GM19025 (cell line): ENCODE results near the gene FAM156A.
A peak's percentile ranks its signal among the peaks of the same experiment; 100 is the strongest.
"Not testable (repeated sequence)": the region's sequence is repeated elsewhere in the genome, so short reads cannot be mapped to it uniquely, and the experiment has no call there.

Source experiments
- ATAC-seq: cut with Tn5 transposase; IDR thresholded peaks from one replicate; pipeline ENCODE4 v1.9.1; 2021; ENCODE audit warnings: mild to moderate bottlenecking, low read depth, moderate library complexity; ENCODE audit not compliant: unreplicated experiment

FAM156A gene

DNA sequence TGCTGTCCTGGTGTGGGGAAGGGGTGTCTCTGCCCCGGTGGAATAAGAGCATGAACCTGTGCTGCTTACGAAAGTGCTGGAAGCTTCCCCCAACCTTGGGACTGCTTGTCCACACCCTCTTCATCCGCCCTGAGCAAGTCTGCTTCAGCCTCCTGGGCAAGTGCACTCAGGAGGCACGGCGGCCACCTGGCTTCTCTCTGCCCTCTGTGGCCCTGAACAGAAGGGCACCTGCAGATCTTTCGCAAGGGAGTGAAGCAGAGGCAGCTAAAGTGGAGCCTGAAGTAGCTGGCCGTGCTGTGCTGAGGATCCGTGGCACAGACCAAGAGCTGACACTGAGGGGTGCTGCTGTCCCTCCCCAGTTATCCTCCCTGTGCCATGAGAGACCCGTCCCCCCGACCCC, 9.6 kb upstream of the FAM156A start:
- not testable (repeated sequence) for ATAC-seq

GRCh38 chrX:52966993-52967738, 8.8 kb upstream of the FAM156A start:
- not testable (repeated sequence) for ATAC-seq

DNA sequence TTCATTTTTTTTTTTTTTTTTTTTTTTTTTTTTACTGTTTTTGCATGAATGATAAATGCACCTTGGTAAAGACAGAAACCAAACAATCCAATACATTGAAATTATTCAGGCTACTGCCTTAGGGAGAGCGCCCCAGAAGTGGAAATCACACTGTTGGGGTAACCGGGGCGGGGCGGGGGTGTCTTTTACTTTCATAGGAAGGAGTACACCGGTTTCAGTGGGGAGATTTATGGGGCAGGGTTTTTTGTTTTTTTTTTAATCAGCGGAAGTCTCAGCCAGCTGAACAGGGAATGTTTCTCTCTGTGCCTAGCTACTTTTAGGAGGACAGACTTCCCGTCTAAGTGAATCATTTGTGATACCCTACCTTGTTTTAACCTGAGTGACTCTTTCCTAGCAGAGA, 643 bp upstream of the FAM156A start:
- ATAC-seq = peak; percentile 4

GRCh38 chrX:52949884-52950283, 8.4 kb downstream of the FAM156A start:
- ATAC-seq = not testable (repeated sequence)

DNA sequence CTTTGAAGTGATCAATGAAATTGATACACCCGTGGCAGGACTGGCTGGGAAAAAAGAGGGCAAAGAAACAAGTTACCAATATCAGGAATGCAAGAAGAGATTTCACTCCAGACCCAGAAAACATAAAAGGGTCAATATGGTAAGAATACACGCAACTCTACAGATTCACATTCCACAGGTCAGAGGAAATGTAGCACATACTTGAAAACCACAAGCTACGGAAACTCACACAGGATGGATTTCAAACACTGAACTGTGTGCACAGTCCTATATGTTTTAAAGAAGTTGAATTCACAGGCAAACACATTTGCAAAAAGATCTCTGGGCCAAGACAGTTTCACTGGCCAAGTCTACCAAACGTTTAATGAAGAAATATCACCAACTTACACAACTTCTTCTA, 9.0 kb downstream of the FAM156A start:
- not testable (repeated sequence) for ATAC-seq

DNA sequence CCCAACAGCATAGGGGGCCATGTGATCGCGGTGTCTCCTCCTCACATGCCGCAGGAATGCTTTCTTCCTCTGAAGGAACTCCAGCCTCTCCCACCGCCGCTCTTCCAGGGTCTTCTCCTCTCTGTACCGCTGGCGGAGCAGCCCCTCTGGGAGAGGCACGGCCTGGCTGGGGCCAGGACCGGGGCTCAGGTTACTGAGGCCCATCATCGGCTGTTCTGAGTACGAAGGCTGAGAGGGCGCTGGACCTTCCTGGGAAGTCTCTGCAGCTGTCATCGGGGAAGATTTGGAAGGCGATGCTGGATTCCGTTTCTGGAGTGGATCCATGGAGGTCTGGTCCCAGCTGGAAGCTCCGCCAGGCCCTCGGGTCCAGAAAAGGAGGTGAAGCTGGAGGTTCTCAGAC, 10.1 kb downstream of the FAM156A start:
- not testable (repeated sequence) for ATAC-seq

GRCh38 chrX:52947501-52947900, 10.8 kb downstream of the FAM156A start:
- ATAC-seq = not testable (repeated sequence)

GRCh38 chrX:52945838-52946494, 12.4 kb downstream of the FAM156A start:
- not testable (repeated sequence) for ATAC-seq

DNA sequence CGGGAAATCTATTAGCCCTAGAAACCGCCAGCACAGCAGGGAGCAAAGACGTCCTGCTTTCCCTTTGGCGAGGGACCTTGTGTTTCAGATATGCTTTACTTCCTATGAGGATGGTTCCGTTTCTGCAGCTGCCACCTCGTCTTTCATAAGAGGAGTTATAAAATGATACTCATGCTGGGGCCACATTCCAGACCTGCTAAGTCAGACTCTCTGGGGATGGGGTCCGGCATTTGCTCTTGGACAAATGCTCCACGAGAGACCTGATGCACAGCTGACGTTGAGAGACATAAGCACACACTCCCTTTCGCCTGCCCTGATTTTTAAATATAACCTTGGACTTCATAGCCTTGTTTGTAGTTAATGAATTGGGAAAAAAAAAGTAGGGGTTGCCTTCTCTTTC, 16.6 kb downstream of the FAM156A start:
- ATAC-seq = not testable (repeated sequence)

- not testable (repeated sequence) for ATAC-seq
These were observed 17.6 kb downstream of the FAM156A start for GRCh38 chrX:52940704-52941103.

- ATAC-seq = not testable (repeated sequence)
These were observed 22.9 kb downstream of the FAM156A start for GRCh38 chrX:52935470-52935784.

- peak; percentile 86 for ATAC-seq
These were observed 23.4 kb downstream of the FAM156A start for GRCh38 chrX:52934704-52935469.

DNA sequence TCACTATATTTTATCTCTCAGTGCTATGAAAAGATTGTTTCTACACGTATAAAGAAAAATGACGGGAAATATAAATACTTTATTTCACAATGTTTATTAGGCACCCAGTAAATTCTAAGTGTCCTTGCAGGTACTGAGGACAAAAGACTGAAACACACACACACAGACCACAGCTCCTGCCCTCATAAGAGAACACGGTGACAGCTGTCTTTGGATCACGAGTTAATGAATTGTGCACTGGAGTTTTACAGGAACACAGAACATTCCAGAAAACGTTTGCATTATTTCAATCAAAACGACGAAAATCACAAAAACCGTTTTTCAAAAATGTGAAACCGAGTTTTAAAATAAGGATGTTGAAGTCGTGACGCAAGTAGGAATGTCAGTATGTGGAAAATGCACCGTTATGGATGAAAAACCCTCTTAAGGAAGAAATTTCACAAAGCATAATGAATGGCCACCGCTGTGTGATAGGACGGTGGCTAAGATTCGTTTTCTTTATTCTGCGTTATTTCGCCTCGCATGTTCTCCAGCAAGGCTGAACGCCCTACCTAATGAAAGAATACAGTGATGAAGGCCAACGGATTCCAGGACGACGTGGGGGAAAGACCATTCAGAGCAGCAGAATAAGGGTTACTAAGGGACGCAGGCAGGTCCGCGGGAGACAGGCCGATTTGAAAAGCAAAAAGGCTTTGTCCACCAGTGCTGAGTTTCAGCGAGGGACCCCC, 24.2 kb downstream of the FAM156A start:
- ATAC-seq = peak; percentile 20

GRCh38 chrX:52933213-52933612, 25.1 kb downstream of the FAM156A start:
- no peak for ATAC-seq

- ATAC-seq = not testable (repeated sequence)
These were observed 28.1 kb downstream of the FAM156A start for GRCh38 chrX:52930214-52930613.

DNA sequence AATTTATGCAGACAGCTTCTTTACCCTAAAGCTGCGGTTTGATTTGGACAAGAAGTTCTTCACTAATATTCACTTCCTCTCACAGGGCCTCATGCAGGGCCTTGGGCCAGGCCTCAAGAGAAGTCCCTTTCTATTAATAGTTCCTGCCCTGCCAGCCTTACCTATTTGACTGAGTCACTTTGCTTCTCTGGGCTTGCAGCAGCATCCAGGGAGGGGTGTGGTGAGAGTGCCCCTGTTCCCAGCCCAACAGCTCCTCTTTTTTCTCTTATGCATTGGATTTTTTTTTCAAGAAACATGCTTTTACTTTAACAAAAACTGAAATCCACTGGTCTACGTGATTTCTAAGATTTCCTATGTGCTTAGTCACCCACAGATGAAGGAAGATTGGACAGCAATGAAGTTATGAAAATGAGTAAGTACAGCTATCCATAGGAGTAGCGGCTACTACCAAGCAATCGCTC, 34.5 kb downstream of the FAM156A start:
- ATAC-seq = peak; percentile 56

DNA sequence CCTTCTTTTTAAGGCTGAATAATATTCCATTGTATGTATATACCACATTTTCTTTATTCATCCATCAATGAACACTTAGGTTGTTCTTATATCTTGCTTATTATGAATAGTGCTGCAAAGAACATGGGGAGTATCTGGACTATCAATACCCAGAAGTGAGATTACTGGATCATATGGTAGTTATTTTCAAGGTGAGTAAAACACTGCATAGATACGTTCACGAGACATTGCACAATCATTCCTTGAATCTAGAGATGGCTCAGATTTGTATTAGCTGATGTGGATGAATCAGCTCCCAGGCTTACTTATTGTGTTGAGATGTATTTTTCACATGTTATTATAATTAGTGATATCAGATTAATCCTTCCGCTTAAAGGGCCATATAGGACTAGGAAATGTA, 43.6 kb downstream of the FAM156A start:
- not testable (repeated sequence) for ATAC-seq

GRCh38 chrX:52913681-52914080, 44.6 kb downstream of the FAM156A start:
- not testable (repeated sequence) for ATAC-seq

- ATAC-seq = not testable (repeated sequence)
These were observed 48.9 kb downstream of the FAM156A start for GRCh38 chrX:52909313-52909969.

DNA sequence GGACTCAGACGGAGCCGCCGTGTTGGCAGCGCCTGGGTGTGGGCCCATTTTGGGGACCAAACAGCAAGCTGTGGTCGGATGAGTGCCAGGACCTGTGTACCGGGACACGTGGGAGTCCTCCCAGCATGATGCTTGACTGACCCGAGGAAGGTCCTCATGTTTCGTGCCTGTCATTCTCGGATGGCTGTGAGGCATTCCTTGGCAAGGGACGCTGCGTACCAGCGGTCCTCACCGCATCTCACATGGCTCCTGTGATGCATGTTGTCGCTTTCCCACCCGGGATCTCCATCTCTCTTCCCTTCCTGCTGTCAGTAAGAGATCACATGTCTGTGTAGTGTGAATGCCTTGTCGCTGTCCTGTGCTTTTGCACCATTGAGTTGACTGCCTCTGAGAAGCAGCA, 50.4 kb downstream of the FAM156A start:
- not testable (repeated sequence) for ATAC-seq
